H1 (cell line): ENCODE measurements around the gene MBP. TPM values are rescaled to one million over a fixed set of nuclear protein-coding genes. Genes with fewer than 3 reads are reported as not detected.

Source experiments
- CTCF ChIA-PET: fragments of 300-600 bp; sonication (Branson Sonifier 250); formaldehyde crosslinking; loops from one replicate; lab custom pipeline; 2021; ENCODE audit not compliant: partially characterized antibody; lab: Charles Lee
- POLR2A ChIA-PET: fragments of 300-600 bp; sonication (Branson Sonifier 250); formaldehyde crosslinking; loops from one replicate; lab custom pipeline; 2021; ENCODE audit warnings: inconsistent platforms; ENCODE audit not compliant: partially characterized antibody; lab: Charles Lee
- DNase-seq, 2 experiments: peaks; one replicate each; pipeline versions ENCODE4 v3.0.0 to v3.0.0-alpha.2; 2010 to 2022; ENCODE audit warnings: low spot score in 2 of 2, low read depth in 1 of 2, mixed read lengths in 1 of 2
- FAIRE-seq: peaks from 2 replicates; lab custom pipeline; 2011; peaks lifted over from hg19 to GRCh38; lab: Jason Lieb, UNC
- H2AFZ ChIP-seq: 2 replicates; pipeline ENCODE4 v1.8.1; 2012; ENCODE audit warnings: low read length, inconsistent platforms
- H2AK5ac ChIP-seq: 2 replicates; pipeline ENCODE4 v1.6.1; 2013; ENCODE audit warnings: low read depth, low read length
- H2BK120ac ChIP-seq: replicated peaks from 2 replicates; pipeline ENCODE3; 2013; ENCODE audit warnings: low read depth, low read length, inconsistent platforms
- H2BK12ac ChIP-seq: 2 replicates; pipeline ENCODE4 v1.6.1; 2013; ENCODE audit warnings: low read depth, low read length
- H2BK15ac ChIP-seq: 2 replicates; pipeline ENCODE4 v1.6.1; 2013; ENCODE audit warnings: low read length
- H2BK20ac ChIP-seq: 2 replicates; pipeline ENCODE4 v1.6.1; 2013; ENCODE audit warnings: low read length
- H2BK5ac ChIP-seq: 2 replicates; pipeline ENCODE4 v1.6.1; 2013; ENCODE audit warnings: low read depth, low read length
- H3K14ac ChIP-seq: 2 replicates; pipeline ENCODE4 v1.6.1; 2013; ENCODE audit warnings: inconsistent platforms; ENCODE audit not compliant: insufficient read length
- H3K18ac ChIP-seq: 2 replicates; pipeline ENCODE4 v1.6.1; 2013; ENCODE audit warnings: low read length; ENCODE audit errors: extremely low read depth
- H3K23ac ChIP-seq: 2 replicates; pipeline ENCODE4 v1.6.1; 2013; ENCODE audit warnings: inconsistent platforms; ENCODE audit not compliant: insufficient read length
- H3K23me2 ChIP-seq: 2 replicates; pipeline ENCODE4 v1.6.1; 2013; ENCODE audit warnings: low read depth, low read length
- H3K27ac ChIP-seq: 2 replicates; pipeline ENCODE4 v1.6.1; 2011; ENCODE audit warnings: low read depth, low read length, inconsistent platforms
- H3K27me3 ChIP-seq, 4 experiments: replicated peaks in 1 of 4; 1 replicate in 1 of 4; 2 replicates in 3 of 4; pipeline versions ENCODE4 v1.6.1 to v1.8.1; 2011 to 2013; ENCODE audit warnings: low read length in 3 of 4, mild to moderate bottlenecking in 3 of 4, inconsistent platforms in 2 of 4, mixed read lengths in 2 of 4, moderate library complexity in 1 of 4; ENCODE audit not compliant: control insufficient read depth in 3 of 4, insufficient read depth in 3 of 4; ENCODE audit errors: extremely low read depth in 1 of 4
- H3K36me3 ChIP-seq, 4 experiments: 2 replicates each; pipeline versions ENCODE4 v1.6.1 to v1.8.1; 2011 to 2013; ENCODE audit warnings: mild to moderate bottlenecking in 4 of 4, low read length in 3 of 4, moderate library complexity in 2 of 4, control low read depth in 1 of 4, inconsistent platforms in 1 of 4; ENCODE audit not compliant: insufficient read depth in 4 of 4, control insufficient read depth in 2 of 4
- H3K4ac ChIP-seq: replicated peaks from 2 replicates; pipeline ENCODE3; 2013; ENCODE audit warnings: low read length, low read depth, mixed read lengths, inconsistent platforms; ENCODE audit not compliant: insufficient read length
- H3K4me1 ChIP-seq, 4 experiments: replicated peaks in 1 of 4; 1 replicate in 1 of 4; 2 replicates in 3 of 4; pipeline versions ENCODE4 v1.6.1 to v1.8.1; 2011 to 2013; ENCODE audit warnings: low read length in 3 of 4, inconsistent platforms in 2 of 4, mixed read lengths in 1 of 4; ENCODE audit not compliant: insufficient read depth in 4 of 4, control insufficient read depth in 3 of 4
- H3K4me2 ChIP-seq, 2 experiments: 2 replicates each; pipeline versions ENCODE4 v1.6.1 to v1.8.1; 2011 to 2013; ENCODE audit warnings: low read depth in 2 of 2, low read length in 2 of 2, control low read depth in 1 of 2, inconsistent platforms in 1 of 2, mild to moderate bottlenecking in 1 of 2; ENCODE audit not compliant: insufficient read depth in 1 of 2
- H3K4me3 ChIP-seq, 4 experiments: fragments of 200-600, 300-600 bp in 1 of 4; sonication (generic), shearing (Covaris generic), sonication (Bioruptor Twin) in 1 of 4; 2 replicates each; pipeline versions ENCODE4 v1.5.1 to v1.8.1; 2011 to 2016; ENCODE audit warnings: low read length in 4 of 4, low read depth in 3 of 4, control low read depth in 2 of 4, inconsistent platforms in 2 of 4, mild to moderate bottlenecking in 2 of 4, mixed read lengths in 1 of 4, moderate library complexity in 1 of 4; ENCODE audit not compliant: insufficient read depth in 2 of 4; ENCODE audit errors: extremely low read depth in 1 of 4
- H3K56ac ChIP-seq: replicated peaks from 2 replicates; pipeline ENCODE3; 2013; ENCODE audit warnings: low read depth, mild to moderate bottlenecking, mixed read lengths, low read length, inconsistent platforms; ENCODE audit not compliant: insufficient read length
- H3K79me1 ChIP-seq: 2 replicates; pipeline ENCODE4 v1.6.1; 2013; ENCODE audit warnings: low read depth, low read length, control low read depth
- H3K79me2 ChIP-seq, 2 experiments: 2 replicates each; pipeline versions ENCODE4 v1.6.1 to v1.8.1; 2012 to 2013; ENCODE audit warnings: low read length in 2 of 2, mild to moderate bottlenecking in 2 of 2, inconsistent platforms in 1 of 2; ENCODE audit not compliant: insufficient read depth in 2 of 2, control insufficient read depth in 1 of 2
- H3K9ac ChIP-seq, 4 experiments: replicated peaks in 1 of 4; 1 replicate in 1 of 4; 2 replicates in 3 of 4; pipeline versions ENCODE4 v1.6.1 to v1.8.1; 2011 to 2013; ENCODE audit warnings: low read depth in 3 of 4, low read length in 3 of 4, control low read depth in 2 of 4, mild to moderate bottlenecking in 2 of 4, moderate library complexity in 2 of 4, inconsistent platforms in 1 of 4; ENCODE audit errors: extremely low read depth in 1 of 4
- H3K9me3 ChIP-seq, 2 experiments: 2 replicates each; pipeline versions ENCODE4 v1.6.1 to v1.8.1; 2012 to 2013; ENCODE audit warnings: mild to moderate bottlenecking in 2 of 2, moderate library complexity in 2 of 2, control low read depth in 1 of 2, inconsistent platforms in 1 of 2, low read depth in 1 of 2, low read length in 1 of 2, mixed read lengths in 1 of 2; ENCODE audit not compliant: insufficient read depth in 2 of 2
- H4K20me1 ChIP-seq, 2 experiments: replicated peaks in 1 of 2; 2 replicates each; pipeline versions ENCODE3 to v1.8.1; 2011 to 2013; ENCODE audit warnings: inconsistent platforms in 2 of 2, low read length in 2 of 2, mild to moderate bottlenecking in 1 of 2; ENCODE audit not compliant: insufficient read depth in 2 of 2, control insufficient read depth in 1 of 2
- H4K5ac ChIP-seq: 2 replicates; pipeline ENCODE4 v1.6.1; 2013; ENCODE audit warnings: low read length, low read depth, mixed read lengths, inconsistent platforms; ENCODE audit not compliant: insufficient read length
- H4K8ac ChIP-seq: 2 replicates; pipeline ENCODE4 v1.8.0; 2013; ENCODE audit warnings: mild to moderate bottlenecking, moderate library complexity, low read length, inconsistent platforms; ENCODE audit not compliant: insufficient read depth; ENCODE audit errors: extremely low read depth
- H4K91ac ChIP-seq: replicated peaks from 2 replicates; pipeline ENCODE3; 2013; ENCODE audit warnings: low read length, mixed read lengths, inconsistent platforms; ENCODE audit not compliant: insufficient read length
- ATF2 ChIP-seq: IDR thresholded peaks from 2 replicates; pipeline ENCODE4 v1.6.1; 2012; ENCODE audit warnings: low read length, inconsistent platforms
- BACH1 ChIP-seq: IDR thresholded peaks from 2 replicates; pipeline ENCODE4 v1.6.1; 2012; ENCODE audit warnings: low read length, improper control_type of control experiment
- CREB1 ChIP-seq: IDR thresholded peaks from 2 replicates; pipeline ENCODE4 v1.6.1; 2012; ENCODE audit warnings: inconsistent platforms
- EP300 ChIP-seq, 2 experiments: IDR thresholded peaks; 1 replicate in 1 of 2; 2 replicates in 1 of 2; pipeline ENCODE4 v1.6.1; 2011 to 2012; ENCODE audit warnings: low read depth in 2 of 2, low read length in 2 of 2, mild to moderate bottlenecking in 2 of 2, borderline replicate concordance in 1 of 2, inconsistent platforms in 1 of 2, moderate library complexity in 1 of 2
- GTF2F1 ChIP-seq: IDR thresholded peaks from 2 replicates; pipeline ENCODE4 v1.6.1; 2012; ENCODE audit warnings: low read depth, low read length, improper control_type of control experiment, borderline replicate concordance
- KDM4A ChIP-seq: IDR thresholded peaks from one replicate; pipeline ENCODE4 v1.7.1; 2012; ENCODE audit warnings: low read depth, mild to moderate bottlenecking, moderate library complexity, low read length, inconsistent platforms; ENCODE audit not compliant: severe bottlenecking
- KDM5A ChIP-seq: fragments of 200-600 bp; IDR thresholded peaks from 2 replicates; pipeline ENCODE4 v1.7.1; 2012; ENCODE audit warnings: mild to moderate bottlenecking, low read length, inconsistent platforms, mixed read lengths
- NRF1 ChIP-seq: IDR thresholded peaks from 2 replicates; pipeline ENCODE4 v1.6.1; 2011; ENCODE audit warnings: mild to moderate bottlenecking, low read depth, low read length, improper control_type of control experiment
- POLR2A ChIP-seq, 2 experiments: IDR thresholded peaks; 1 replicate in 1 of 2; 2 replicates in 1 of 2; pipeline ENCODE4 v1.6.1; 2011; ENCODE audit warnings: low read depth in 2 of 2, low read length in 2 of 2, mild to moderate bottlenecking in 2 of 2; ENCODE audit errors: control extremely low read depth in 1 of 2
- SAP30 ChIP-seq: fragments of 300-600 bp; sonication (generic); IDR thresholded peaks from 2 replicates; pipeline ENCODE4 v1.7.1; 2012; ENCODE audit warnings: low read length, moderate library complexity, mild to moderate bottlenecking, inconsistent platforms; ENCODE audit not compliant: insufficient read depth, insufficient replicate concordance
- SIX5 ChIP-seq: IDR thresholded peaks from 2 replicates; pipeline ENCODE4 v1.6.1; 2011; ENCODE audit warnings: mild to moderate bottlenecking, low read depth, low read length
- SUZ12 ChIP-seq: fragments of 200-600 bp; sonication (generic); IDR thresholded peaks from 2 replicates; pipeline ENCODE4 v1.6.1; 2012; ENCODE audit warnings: mild to moderate bottlenecking, inconsistent platforms, low read length, moderate library complexity, mixed read lengths
- TEAD4 ChIP-seq: IDR thresholded peaks from 2 replicates; pipeline ENCODE4 v1.6.1; 2012; ENCODE audit warnings: low read depth, low read length, inconsistent platforms, mixed read lengths
- WGBS, 2 experiments: shearing (Covaris generic) in 1 of 2; methylation state at CpG; one replicate each; pipeline versions ENCODE4 v1.1.6 to v1.1.7; 2013 to 2015; ENCODE audit warnings: low lambda C conversion rate in 2 of 2, mixed read lengths in 2 of 2, inconsistent platforms in 1 of 2, low coverage in 1 of 2, missing lambda C conversion rate in 1 of 2; ENCODE audit not compliant: insufficient replicate concordance in 2 of 2, insufficient coverage in 1 of 2, insufficient read length in 1 of 2; ENCODE audit errors: extremely low coverage in 1 of 2, missing lambda C conversion rate in 1 of 2; 5-methylcytosine and 5-hydroxymethylcytosine counted together
- polyA plus RNA-seq, 7 experiments: library from polyadenylated mRNA; depleted of rRNA in 3 of 7; stranded (reverse) in 5 of 7; unstranded in 2 of 7; fragments of >200 nt in 5 of 7; fragments of 200-250 nt in 2 of 7; gene quantifications; 1 replicate in 5 of 7; 2 replicates in 1 of 7; 4 replicates in 1 of 7; pipeline versions ENCODE4 v1.2.1 to v1.2.3, GENCODE V29; 2011 to 2013; ENCODE audit warnings: missing spikeins in 2 of 7, mixed read lengths in 2 of 7
- total RNA-seq: library from RNA; stranded (reverse); fragmentation: NEBNext Ultra II Directional; extraction: Animal tissue kit (Norgen Biotek cat#: 25700); gene quantifications from 2 replicates; pipeline ENCODE4 v1.2.1, GENCODE V29; 2021

MBP gene
- total and polyA plus RNA-seq, 2 of the 8 experiments (the other 6 are each of a cell fraction or from before 2014, with no cell fraction given) = 7.7 to 19.2 TPM

DNA sequence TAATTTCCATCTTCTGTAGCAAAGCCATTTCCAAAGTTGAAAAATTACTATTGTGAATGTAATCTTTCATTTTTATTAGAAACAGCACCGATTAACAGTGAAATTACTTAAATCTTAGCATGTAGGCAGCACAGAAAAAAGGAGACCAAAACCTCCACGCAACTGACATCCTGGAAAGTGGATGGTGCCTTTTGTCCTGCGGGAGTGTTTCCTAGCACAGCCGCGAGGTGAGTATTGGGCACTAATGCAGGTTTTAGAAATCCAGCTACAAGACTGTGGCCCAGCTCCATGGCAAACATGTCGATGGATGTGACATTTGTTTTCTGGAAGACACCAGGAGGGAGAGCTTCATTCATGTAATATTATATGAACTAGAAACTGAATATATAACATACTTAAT, 86.9 kb downstream of the MBP start:
- DNase-seq (no peak), FAIRE-seq (no peak)
- H3K4ac ChIP-seq = no peak overlapping the region
- no peaks in the 10 kb centered on the region for H3K36me3 ChIP-seq
- no peak overlapping the region for H4K91ac ChIP-seq
- no peak overlapping the region for H3K27ac ChIP-seq
- H4K5ac ChIP-seq = no peak overlapping the region
- H3K4me3 ChIP-seq = no peak overlapping the region
- no peak overlapping the region for H2AK5ac ChIP-seq
- no peak overlapping the region for H3K4me2 ChIP-seq
- no peaks in the 10 kb centered on the region; a peak in 1 of 7 replicates for H3K4me1 ChIP-seq
- H3K9ac ChIP-seq = no peak overlapping the region
- H2BK20ac ChIP-seq = no peak overlapping the region
- H3K23ac ChIP-seq = no peak overlapping the region
- ChIA-PET POLR2A (interaction anchor here (0.6 kb wide), 1 partner anchor 143 kb away, joined by 3 read pairs; no protein-coding TSS in a partner anchor), CTCF (interaction anchor here (0.7 to 1.8 kb wide), 5 partner anchors 9 to 124 kb away, joined by 3 to 5 read pairs (median 3); no protein-coding TSS in a partner anchor)
- no peaks in the 10 kb centered on the region for H3K27me3 ChIP-seq
- H2AFZ ChIP-seq = no peak overlapping the region
- no peak overlapping the region for H2BK15ac ChIP-seq
- H2BK12ac ChIP-seq = no peak overlapping the region
- WGBS, 2 experiments = 88% methylated on average over 6 of the region's 6 CpGs; no CpG with 5 or more reads in 1 of the 2 experiments
- no peaks in the 10 kb centered on the region for H3K79me2 ChIP-seq
- H3K23me2 ChIP-seq = 0 out of 2 replicates have a peak, but pooled peaks cover 1% of the 10 kb centered on the region
- peaks cover 2 to 3% of the 10 kb centered on the region in 2 experiments for H4K20me1 ChIP-seq
- no peak overlapping the region for H3K18ac ChIP-seq
- H2BK120ac ChIP-seq = no peak overlapping the region
- no peaks in the 10 kb centered on the region for H3K79me1 ChIP-seq
- no peaks in the 10 kb centered on the region for H3K9me3 ChIP-seq
- no peak overlapping the region for H3K14ac ChIP-seq
- H3K56ac ChIP-seq = no peak overlapping the region
- no peak overlapping the region for H4K8ac ChIP-seq
- H2BK5ac ChIP-seq = no peak overlapping the region
- TF ChIP-seq NRF1 (no peak), BACH1 (no peak), KDM5A (no peak), CREB1 (no peak), SUZ12 (no peak), TEAD4 (no peak), SAP30 (no peak), SIX5 (no peak), ATF2 (no peak), GTF2F1 (no peak), KDM4A (no peak), EP300 (IDR thresholded peaks at IDR 0.05; ENCODE audit: borderline replicate concordance in 1 of 2, low read depth in 2 of 2, low read length in 2 of 2) (no peak), POLR2A (IDR thresholded peaks at IDR 0.05; ENCODE audit: control extremely low read depth in 1 of 2, low read depth in 2 of 2, low read length in 2 of 2) (no peak)
